Activated effector memory CD4-positive, alpha-beta T cell treated with Interleukin-2 at 50 U/mL for 16 hours (primary cell): ENCODE results near the gene ECPAS.
"Not testable (repeated sequence)": the region's sequence is repeated elsewhere in the genome, so short reads cannot be mapped to it uniquely, and the experiment has no call there.

Experiments used
- DNase-seq: peaks from one replicate; pipeline ENCODE4 v3.0.0-alpha.2; 2020

The ECPAS gene, protein sequence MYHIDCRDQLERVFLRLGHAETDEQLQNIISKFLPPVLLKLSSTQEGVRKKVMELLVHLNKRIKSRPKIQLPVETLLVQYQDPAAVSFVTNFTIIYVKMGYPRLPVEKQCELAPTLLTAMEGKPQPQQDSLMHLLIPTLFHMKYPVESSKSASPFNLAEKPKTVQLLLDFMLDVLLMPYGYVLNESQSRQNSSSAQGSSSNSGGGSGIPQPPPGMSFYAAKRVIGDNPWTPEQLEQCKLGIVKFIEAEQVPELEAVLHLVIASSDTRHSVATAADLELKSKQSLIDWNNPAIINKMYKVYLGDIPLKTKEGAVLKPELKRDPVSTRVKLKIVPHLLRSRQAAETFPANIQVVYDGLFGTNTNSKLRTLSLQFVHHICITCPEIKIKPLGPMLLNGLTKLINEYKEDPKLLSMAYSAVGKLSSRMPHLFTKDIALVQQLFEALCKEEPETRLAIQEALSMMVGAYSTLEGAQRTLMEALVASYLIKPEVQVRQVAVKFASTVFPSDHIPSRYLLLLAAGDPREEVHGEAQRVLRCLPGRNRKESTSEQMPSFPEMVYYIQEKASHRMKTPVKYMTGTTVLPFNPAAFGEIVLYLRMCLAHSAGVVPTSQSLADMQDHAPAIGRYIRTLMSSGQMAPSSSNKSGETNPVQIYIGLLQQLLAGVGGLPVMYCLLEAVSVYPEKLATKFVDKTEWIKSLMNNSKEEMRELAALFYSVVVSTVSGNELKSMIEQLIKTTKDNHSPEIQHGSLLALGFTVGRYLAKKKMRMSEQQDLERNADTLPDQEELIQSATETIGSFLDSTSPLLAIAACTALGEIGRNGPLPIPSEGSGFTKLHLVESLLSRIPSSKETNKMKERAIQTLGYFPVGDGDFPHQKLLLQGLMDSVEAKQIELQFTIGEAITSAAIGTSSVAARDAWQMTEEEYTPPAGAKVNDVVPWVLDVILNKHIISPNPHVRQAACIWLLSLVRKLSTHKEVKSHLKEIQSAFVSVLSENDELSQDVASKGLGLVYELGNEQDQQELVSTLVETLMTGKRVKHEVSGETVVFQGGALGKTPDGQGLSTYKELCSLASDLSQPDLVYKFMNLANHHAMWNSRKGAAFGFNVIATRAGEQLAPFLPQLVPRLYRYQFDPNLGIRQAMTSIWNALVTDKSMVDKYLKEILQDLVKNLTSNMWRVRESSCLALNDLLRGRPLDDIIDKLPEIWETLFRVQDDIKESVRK (N-terminal part only)

DNA sequence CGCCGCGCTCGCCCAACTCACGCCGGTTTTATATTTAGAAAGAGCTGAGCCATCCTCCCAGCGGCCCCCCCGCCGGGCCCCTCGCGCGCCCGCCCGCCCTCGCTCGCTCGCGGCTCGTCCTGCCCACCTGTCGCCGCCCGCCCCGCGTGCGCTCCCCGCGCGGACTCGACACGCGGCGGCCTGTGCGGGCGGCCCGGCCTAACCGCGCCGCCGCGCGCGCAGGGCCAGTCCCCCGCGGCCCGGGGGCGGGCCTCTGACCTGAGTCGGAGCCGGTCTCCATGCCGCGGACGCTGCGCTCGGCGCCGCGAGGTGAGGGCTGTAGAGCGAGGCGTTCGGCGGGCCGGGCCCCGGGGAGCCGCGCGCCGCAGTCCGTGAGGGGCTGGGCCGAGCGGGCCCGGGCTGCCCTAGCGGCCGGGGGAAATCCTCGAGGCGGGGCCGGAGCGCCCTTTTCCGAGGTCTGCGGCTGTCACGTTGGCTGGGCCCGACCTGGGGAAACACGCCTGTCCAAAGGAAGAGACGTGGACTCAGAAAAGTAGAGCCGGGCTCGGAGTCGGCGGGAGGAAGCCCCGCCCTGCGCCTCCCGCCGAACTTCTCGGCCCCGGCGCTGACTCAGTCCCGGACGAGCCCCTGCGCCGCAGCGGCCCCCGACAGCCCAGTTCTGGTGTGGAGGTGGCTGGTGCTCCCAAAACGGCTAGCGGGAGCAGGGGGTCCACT lies at the start of gene ECPAS:
Gene ECPAS, minus strand, starts transcription at position 526 of the 714 bp plus-strand sequence. CDS start 11,465 bp downstream, outside the sequence.
- peak; percentile 56 for DNase-seq

DNA sequence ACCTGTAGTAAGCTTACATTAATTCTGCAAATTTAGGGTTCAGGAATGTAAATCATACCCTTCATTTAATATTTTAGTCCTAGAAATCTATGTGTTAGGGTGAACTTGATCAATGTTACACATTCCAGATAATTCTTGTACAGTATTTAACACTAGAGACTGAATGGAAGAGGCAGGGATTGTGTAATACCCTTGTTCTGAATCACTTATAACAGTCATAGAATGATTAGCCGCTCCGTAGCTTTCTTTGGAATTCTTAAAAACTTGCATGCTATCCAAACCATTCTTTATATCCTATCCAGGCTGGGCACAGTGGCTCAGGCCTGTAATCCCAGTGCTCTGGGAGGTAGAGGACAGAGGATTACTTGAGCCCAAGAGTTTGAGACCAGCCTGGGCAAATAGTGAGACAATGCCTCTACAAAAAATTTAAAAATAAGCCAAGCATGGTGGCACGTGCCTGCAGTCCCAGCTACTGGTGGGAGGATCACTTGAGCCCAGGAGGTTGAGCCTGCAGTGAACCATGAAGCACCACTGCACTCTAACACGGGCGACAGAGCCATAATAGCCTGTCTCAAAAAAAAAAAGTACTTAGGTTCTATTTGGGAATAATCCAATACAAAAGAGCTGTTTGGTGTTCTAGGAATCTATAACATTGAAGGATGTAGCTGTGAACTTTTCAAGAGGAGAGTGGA lies 49.1 kb upstream of the ECPAS start:
- DNase-seq, result no peak

DNA sequence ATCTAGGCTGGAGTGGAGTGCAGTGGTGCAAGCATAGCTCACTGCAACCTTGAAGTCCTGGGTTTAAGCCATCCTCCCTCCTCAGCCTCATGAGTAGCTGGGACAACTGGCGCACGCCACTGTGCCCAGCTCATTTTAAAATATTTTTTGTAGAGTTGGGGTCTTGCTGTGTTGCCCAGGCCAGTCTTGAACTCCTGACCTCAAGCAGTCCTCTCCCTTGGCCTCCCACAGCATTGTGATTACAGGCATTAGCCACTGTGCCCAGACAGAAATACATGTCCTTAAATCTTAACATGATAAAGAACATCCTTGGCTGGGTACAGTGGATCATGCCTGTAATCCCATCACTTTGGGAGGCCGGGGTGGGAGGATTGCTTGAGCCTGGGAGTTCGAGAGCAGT lies 47.5 kb upstream of the ECPAS start:
- DNase-seq, result no peak

DNA sequence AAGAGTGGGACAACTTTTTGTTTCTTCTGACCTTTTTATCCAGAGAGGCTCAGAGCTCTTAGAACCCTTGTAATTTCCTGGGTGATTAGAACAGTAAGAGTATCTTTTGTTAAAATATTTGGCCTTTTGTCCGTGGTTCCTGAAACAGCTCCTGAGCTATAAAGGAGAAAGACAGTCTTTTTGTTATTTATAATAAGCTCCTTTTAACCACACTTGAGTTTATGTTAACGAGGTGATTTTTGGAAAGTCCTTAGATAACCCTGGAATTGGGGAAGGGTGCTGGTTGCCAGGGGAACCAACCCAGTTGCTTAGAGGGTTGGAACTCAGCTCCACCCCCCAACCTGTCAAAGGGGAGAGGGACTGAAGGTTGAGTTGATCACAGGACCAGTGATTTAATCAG lies 45.6 kb upstream of the ECPAS start:
- DNase-seq, result no peak

DNA sequence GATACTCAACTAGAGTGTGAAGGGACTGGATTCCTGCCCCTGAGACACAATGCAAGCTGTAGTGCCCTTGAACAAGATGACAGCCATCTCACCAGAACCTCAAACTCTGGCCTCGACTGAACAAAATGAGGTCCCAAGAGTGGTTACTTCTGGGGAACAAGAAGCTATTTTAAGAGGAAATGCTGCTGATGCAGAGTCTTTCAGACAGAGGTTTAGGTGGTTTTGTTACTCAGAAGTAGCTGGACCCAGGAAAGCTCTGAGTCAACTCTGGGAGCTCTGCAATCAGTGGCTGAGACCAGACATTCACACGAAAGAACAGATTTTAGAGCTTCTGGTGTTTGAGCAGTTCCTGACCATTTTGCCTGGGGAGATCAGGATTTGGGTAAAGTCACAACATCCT lies 43.2 kb upstream of the ECPAS start:
- no peak for DNase-seq

DNA sequence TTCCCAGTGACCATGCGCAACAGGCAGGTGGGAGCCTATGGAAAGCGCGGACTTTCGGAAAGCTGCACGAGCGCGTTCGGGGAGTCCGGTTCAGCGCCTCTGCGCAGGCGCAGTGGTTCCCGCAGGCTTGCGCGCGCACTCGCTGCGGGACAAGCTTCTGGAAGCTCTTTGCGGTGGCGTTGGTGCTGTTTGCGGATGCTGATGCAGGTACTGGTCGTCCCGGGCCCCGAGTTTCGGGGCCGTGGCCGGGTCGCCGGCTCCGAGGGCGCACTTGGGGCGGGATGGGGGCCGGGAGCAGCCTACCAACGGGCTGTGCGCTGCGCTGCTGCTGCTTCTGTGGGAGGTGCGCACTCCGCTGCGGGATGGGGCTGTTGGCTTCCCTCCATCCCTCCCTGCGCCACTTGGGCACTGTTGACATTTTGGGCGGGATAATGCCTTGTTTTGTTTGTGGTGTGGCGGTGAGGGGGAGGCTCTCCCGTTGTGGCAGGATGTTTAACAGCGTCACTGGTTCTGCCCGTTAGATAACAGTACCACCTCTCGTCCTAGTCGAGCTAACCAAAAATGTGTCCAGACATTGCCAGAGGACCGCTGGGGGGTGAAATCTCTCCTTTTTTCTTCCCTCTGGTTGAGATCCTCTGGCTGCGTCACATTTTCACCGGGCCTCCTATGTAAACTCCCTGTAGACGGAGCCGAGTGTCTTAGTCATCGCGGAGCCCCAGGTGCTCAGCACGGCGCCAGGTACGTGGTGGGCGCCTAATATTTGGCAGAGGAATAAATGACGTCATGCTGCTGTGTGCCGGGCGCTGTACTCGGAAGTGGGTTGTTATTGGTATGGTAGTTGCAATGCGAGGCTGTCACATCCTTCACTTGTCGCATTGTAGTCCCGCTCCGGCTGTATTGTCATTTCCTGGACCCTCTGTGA lies 41.1 kb upstream of the ECPAS start, which contains the start of gene ZNF483:
Gene ZNF483, plus strand, starts transcription at position 124 of the 922 bp plus-strand sequence. CDS start 2,217 bp downstream, outside the sequence.
- peak; percentile 54 for DNase-seq

DNA sequence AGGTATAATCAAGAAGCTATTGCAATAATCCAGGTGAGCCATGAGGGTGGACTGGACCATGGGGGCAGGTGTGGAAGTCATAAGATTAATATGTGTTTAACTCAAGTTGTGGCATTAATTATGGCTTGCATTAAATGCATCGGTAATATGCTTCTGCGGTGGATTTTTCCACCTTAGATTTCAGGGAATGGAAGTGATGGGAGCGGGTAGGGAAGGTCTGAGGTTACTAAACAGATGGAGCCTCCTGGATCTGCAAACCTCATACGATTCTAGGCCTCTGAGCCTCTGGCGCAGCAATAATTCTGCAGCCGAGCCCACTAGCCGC lies 40.5 kb upstream of the ECPAS start:
- DNase-seq, result no peak

DNA sequence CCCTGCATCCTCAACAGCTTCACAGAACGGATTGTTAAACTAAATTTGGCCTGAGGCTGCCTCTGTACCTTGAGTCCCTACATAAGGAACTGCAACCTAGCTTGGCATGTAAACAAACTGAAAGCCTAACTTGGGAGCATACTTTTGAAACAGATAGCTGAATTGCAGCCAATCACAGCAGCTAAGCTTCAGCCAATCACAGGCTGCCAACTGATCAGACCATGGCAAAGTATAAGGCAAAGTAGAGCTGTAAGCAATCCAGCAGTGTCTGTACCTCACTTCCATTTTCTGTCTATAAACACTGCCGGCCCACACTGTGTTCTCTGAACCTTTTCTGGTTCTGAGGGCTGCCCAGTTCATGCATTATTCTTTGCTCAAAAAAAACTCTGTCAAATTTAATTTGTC lies 31.9 kb upstream of the ECPAS start:
- no peak for DNase-seq

DNA sequence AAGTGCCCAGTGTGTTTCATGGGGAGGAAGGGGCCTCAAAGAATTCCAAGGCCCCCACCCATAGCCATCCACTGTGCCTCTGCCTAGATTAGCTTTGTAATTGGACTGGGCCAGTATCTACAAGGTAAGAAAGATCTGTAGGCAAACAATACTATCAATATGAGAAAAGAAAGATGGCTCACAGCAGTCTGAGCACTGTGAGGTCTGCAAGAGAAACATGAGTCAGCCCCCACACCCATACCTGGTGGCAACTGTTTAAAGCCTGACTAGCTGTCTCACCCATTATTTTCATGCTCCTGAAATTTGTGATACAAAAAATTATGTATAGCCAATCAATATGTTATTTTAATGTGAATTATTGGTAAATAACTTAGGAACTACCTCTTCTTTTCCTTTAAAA lies 30.8 kb upstream of the ECPAS start:
- DNase-seq, result no peak

DNA sequence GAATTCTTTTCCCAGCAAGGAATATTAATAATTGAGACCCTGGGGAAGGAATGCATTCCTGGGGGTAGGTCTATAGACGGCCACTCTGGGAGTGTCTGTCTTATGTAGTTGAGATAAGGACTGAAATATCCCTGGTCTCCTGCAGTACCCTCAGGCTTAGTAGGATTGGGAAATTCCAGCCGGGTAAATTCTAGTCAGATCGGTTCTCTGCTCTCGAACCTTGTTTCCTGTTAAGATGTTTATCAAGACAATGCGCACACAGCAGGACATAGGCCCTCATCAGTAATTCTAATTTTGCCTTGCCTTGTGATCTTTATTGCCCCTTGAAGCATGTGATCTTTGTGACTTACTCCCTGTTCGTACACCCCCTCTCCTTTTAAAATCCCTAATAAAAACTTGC lies 27.4 kb upstream of the ECPAS start:
- not testable (repeated sequence) for DNase-seq

DNA sequence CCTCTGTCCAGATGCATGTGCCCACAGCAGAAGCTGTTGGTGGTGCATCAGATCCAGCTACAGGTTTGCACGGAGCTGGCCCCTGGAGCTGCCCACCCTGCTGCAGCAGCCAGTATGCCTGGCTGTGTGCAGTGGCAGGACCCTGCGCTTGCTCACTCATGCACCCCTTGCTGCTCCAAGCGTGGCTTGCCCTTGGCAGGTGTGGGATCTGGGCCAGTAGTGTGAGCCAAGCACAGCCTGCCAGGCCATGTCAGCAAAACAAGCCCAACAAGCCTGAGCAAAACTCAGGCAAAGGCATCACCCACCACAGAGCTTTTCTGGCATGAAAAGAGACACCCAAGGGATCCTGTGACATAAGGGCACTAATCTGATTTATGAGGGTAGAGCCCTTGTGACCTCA lies 18.3 kb upstream of the ECPAS start:
- no peak for DNase-seq

DNA sequence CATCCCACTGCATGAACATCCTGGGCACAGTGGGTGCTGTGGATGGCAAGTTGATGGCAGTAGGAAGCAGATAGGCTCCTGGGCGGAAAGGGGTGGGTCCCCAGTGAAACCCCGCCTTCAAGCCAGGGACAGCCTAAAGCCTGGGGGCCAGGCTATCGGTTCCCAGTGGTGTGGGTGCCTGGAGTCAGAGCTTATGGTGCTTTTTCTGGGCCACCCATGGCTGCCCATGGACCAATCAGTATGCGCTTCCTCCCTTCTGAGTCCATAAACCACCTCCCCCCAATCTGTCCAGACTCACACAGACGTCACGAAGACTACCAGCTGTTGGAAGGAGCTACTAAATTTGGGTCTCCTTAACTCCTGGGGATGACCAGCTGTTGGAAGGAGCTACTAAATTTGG lies 17.5 kb upstream of the ECPAS start:
- no peak for DNase-seq

DNA sequence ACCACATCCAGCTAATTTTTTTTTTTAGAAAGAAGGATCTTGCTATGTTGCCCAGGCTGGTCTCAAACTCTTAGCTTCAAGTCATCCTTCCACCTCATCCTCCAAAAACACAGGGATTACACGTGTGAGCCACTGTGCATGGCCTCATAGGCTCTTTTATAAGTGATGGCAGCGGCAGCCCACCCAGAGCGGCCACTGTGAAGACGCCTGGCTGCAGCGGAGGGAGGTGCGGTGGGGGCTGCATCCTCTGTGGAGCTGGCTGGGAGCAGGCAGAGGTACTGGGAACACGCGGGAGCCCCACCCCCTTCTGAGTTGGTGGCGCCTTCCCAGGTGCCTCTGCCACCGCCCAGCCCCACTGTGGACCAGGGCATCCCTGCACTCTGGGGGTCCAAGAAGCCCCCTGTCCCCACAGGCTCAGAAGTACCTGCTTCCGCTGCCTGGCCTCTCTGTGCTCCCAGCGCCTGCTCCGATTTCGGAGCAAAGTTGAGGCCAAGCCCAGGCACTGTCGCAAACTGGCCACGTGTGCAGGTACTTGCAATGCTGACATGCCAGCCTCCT lies 16.9 kb upstream of the ECPAS start:
- DNase-seq, result no peak

DNA sequence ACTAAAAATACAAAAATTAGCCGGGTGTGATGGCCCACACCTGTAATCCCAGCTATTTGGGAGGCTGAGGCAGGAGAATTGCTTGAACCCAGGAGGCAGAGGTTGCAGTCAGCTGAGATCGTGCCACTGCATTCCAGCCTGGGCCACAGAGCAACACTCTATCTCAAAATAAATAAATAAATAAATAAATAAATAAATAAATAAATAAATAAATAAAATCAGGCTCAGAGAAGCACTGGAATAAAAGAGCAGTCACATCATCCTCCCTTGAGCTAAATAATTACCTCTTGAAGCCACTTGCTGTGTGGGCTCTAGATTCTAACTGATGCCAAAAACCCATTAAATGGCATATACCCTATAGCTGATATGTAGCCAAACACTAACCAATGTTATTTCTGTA lies 13.0 kb upstream of the ECPAS start:
- DNase-seq, result not testable (repeated sequence)

DNA sequence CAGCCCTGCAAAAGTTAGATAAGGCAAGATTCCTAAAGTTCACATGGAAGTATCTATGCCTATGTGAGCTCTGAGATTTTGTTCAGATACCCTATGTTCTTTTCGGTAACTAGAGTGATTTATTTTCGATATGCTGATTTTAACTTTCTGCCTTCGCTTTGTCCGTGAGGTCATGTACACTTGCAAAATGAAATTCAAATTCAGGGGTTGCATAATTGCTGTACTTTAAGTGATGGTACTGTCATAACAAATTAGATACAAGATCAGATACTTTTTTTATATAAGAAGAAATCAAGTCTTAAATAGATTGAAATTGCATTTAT lies 350 bp upstream of the ECPAS start:
- DNase-seq, result no peak

DNA sequence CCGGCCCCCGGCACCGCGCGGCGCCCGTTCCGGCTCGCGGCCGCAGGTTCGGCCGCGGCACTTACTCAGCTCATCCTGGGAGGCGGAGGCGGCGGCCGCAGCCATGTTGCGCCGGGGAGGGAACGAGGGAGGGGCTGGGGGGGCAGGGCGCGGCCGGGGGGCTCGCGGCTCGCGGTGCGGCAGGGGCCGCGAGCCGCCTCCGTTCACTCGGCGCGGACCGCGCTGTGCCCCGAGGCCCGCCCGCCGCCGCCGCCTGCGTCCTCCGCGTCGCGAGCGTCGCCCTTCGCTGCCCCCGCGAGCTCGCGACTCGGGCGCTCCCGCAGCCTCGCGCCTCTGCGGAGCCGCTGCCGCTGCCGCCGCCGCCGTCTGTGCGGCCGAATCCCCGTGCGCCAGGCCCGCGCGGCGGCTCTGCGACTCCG lies 735 bp downstream of the ECPAS start:
- DNase-seq, result peak; percentile 36

DNA sequence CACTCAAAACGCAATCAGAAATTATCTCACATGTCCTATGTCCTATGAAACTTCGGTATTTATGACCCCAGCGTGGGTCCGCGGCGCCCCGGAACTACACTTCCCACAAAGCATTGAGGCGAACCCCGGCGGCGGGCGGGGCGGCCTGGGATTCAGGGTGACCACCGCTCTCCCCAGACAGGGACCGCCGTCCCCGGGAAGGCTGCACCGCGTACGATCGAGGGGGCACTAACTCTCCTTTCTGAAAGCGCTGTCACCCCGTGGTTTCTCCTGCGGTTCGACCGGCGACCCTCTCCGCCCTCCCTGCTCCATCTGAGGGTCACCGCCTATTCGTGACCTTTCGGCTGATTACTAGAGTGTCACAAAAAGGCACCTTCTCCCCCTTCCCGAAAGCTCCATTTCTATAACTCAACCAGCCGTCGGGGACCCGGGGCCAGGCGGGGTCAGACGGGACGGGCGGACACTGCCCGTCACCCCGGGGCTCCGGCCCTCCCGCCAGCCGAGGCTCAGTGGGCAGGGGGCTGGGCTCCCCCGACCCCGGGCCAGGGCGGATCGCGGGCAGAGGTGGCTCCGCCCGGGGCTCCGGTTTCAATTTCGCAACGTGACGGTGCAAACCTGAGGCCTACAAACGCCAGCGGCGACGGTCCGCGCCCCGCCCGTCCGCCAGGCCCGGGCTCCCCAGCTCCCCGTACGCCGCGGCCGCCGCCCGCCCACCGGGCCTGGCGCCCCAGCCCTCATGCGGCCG lies 1.3 kb downstream of the ECPAS start:
- DNase-seq, result peak; percentile 40

DNA sequence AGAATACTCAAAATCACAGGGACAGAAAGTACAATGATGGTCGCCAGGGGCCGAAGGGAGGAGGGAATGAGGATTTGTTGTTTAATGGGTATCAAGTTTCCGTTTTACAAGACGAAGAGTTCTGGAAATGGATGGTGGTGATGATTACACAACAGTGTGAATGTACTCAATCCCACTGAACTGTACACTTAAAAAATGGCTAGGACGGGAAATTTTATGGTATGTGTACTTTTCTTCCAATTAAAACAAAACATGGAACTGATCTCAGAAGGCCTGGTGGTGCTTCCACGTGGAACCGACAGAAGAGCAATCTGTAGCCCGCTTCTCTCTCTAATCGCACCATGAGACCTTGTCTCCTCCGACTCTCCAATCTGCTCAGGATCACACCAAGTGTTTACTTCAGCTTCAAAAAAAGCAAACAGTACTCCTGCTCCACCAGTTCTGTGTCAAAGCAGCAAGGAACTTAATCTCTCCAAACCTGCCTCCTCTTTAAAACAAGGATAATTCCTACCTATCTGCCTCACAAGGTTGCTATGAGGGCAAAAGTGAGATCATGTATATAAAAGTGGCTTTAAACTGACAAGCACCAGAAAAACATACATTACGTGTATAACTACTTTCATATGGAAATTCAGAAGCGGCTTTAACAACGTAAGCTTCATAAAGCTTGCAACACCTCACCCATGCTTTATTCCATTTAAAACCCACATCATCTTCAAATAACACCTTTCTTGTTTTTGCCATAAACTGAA lies 2.1 kb downstream of the ECPAS start:
- DNase-seq, result no peak

DNA sequence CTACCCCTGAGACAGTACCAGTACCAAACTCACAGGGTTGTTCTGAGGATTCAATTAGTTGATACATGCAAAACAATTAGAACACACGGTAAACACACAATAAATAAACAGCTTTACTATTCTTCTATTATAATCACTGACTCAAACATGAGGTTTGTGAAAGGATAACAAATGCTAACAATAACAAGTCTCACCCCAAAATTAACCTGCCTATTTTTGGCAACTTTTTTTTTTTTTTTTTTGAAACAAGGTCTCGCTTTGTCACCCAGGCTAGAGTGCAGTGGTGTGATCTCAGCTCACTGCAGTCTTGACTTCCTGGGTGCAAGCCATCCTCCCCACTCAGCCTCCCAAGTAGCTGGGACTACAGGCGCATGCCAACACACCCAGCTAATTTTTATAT lies 6.5 kb downstream of the ECPAS start:
- no peak for DNase-seq
